HepG2 (cell line): Measurements from ENCODE around the gene CCBE1. TPM values are rescaled to one million over a fixed set of nuclear protein-coding genes. Genes with fewer than 3 reads are reported as not detected.

Source experiments
- ATAC-seq: fragments of 200-7000 bp; cut with Tn5 transposase; 3 replicates; pipeline ENCODE4 v1.9.1; 2020; ENCODE audit warnings: mild to moderate bottlenecking, moderate library complexity
- BruUV-seq: library from RNA; stranded (reverse); fragments of 400-500 nt; replicated peaks from 2 replicates; lab custom pipeline; 2021; lab: Mats Ljungman, UMichigan
- CTCF ChIA-PET: fragments of 300-600 bp; formaldehyde crosslinking; extraction: SDS; loops from one replicate; lab custom pipeline; 2021; ENCODE audit warnings: low total read pairs, inconsistent platforms, low intra/inter-chr PET ratio; lab: Yijun Ruan, JAX
- POLR2A ChIA-PET: fragments of 350-600 bp; sonication (Branson Sonifier 250); formaldehyde crosslinking; loops from one replicate; lab custom pipeline; 2020; ENCODE audit warnings: antibody characterized with exemption, inconsistent platforms; lab: Yijun Ruan, JAX
- DNase-seq: peaks from one replicate; pipeline ENCODE4 v3.0.0-alpha.2; 2015; ENCODE audit warnings: low spot score
- FAIRE-seq: peaks from 3 replicates; lab custom pipeline; 2011; peaks lifted over from hg19 to GRCh38; lab: Jason Lieb, UNC
- H2AFZ ChIP-seq: one replicate; pipeline ENCODE4 v1.6.1; 2011; ENCODE audit warnings: low read length, inconsistent platforms
- H3K27ac ChIP-seq: fragments of 300-600 bp; 3 replicates; pipeline ENCODE4 v1.8.0; 2011; ENCODE audit warnings: mixed run types, mild to moderate bottlenecking, mixed read lengths, low read length, inconsistent platforms; ENCODE audit not compliant: insufficient read depth; ENCODE audit errors: extremely low read length
- H3K27me3 ChIP-seq, 2 experiments: fragments of 200-600 bp in 1 of 2; 2 replicates in 1 of 2; 3 replicates in 1 of 2; pipeline versions ENCODE4 v1.6.0 to v1.8.0; 2011; ENCODE audit warnings: low read length in 2 of 2, mild to moderate bottlenecking in 2 of 2, moderate library complexity in 2 of 2, inconsistent platforms in 1 of 2; ENCODE audit not compliant: insufficient read depth in 2 of 2, control insufficient read depth in 1 of 2
- H3K36me3 ChIP-seq, 2 experiments: fragments of 200-600 bp in 1 of 2; replicated peaks in 1 of 2; 2 replicates in 1 of 2; 3 replicates in 1 of 2; pipeline versions ENCODE4 v1.5.1 to v1.8.0; 2011; ENCODE audit warnings: low read length in 2 of 2, inconsistent platforms in 1 of 2; ENCODE audit not compliant: insufficient read depth in 2 of 2, control insufficient read depth in 1 of 2
- H3K4me1 ChIP-seq: 2 replicates; pipeline ENCODE4 v1.5.1; 2012; ENCODE audit warnings: low read length, inconsistent platforms; ENCODE audit not compliant: insufficient read depth
- H3K4me2 ChIP-seq: 2 replicates; pipeline ENCODE4 v1.6.0; 2011; ENCODE audit warnings: low read depth, low read length, inconsistent platforms
- H3K4me3 ChIP-seq, 3 experiments: fragments of 200-600 bp in 1 of 3; sonication (generic), shearing (Covaris generic) in 1 of 3; replicated peaks in 1 of 3; 2 replicates each; pipeline ENCODE4 v1.5.1; 2011 to 2016; ENCODE audit warnings: low read length in 3 of 3, inconsistent platforms in 2 of 3, low read depth in 2 of 3, mild to moderate bottlenecking in 2 of 3, control low read depth in 1 of 3, mixed read lengths in 1 of 3; ENCODE audit not compliant: insufficient read depth in 1 of 3
- H3K79me2 ChIP-seq: one replicate; pipeline ENCODE4 v1.6.1; 2011; ENCODE audit warnings: low read length, inconsistent platforms; ENCODE audit not compliant: insufficient read depth
- H3K9ac ChIP-seq: 2 replicates; pipeline ENCODE4 v1.6.0; 2011; ENCODE audit warnings: mild to moderate bottlenecking, low read depth, low read length, inconsistent platforms; ENCODE audit not compliant: insufficient read depth
- H3K9me3 ChIP-seq: 2 replicates; pipeline ENCODE4 v1.5.1; 2012; ENCODE audit warnings: mild to moderate bottlenecking, low read length
- H4K20me1 ChIP-seq: 2 replicates; pipeline ENCODE4 v1.6.0; 2011; ENCODE audit warnings: inconsistent platforms, mild to moderate bottlenecking, low read length, moderate library complexity; ENCODE audit not compliant: insufficient read depth
- AKAP8 ChIP-seq: sonication (generic); formaldehyde crosslinking; IDR thresholded peaks from 2 replicates; pipeline ENCODE4 v1.5.1; 2020; ENCODE audit warnings: mild to moderate bottlenecking, missing genetic modification reagents
- FLYWCH1 ChIP-seq: sonication (generic); formaldehyde crosslinking; IDR thresholded peaks from 2 replicates; pipeline ENCODE4 v1.8.1; 2023; ENCODE audit warnings: mild to moderate bottlenecking, missing genetic modification reagents
- GTF2F1 ChIP-seq: fragments of 150-350 bp; IDR thresholded peaks from 2 replicates; pipeline ENCODE4 v1.6.1; 2014; ENCODE audit warnings: low read length
- NFE2L2 ChIP-seq: fragments of 150-350 bp; IDR thresholded peaks from 2 replicates; pipeline ENCODE4 v1.6.1; 2014; ENCODE audit warnings: low read length
- RFXAP ChIP-seq: sonication (generic); formaldehyde crosslinking; IDR thresholded peaks from 2 replicates; pipeline ENCODE4 v1.4.0; 2020; ENCODE audit warnings: missing genetic modification reagents, borderline replicate concordance
- SKI ChIP-seq: fragments of 450-650 bp; IDR thresholded peaks from one replicate; pipeline ENCODE4 v1.6.1; 2018; ENCODE audit warnings: mild to moderate bottlenecking; ENCODE audit not compliant: partially characterized antibody
- STAT5B ChIP-seq: sonication (generic); formaldehyde crosslinking; IDR thresholded peaks from 2 replicates; pipeline ENCODE4 v1.4.0; 2020; ENCODE audit warnings: missing genetic modification reagents
- SUZ12 ChIP-seq: fragments of 150-350 bp; IDR thresholded peaks from 2 replicates; pipeline ENCODE4 v1.6.1; 2014; ENCODE audit warnings: low read depth, low read length
- TARDBP ChIP-seq: sonication (generic); formaldehyde crosslinking; IDR thresholded peaks from 2 replicates; pipeline ENCODE4 v1.8.0; 2022; ENCODE audit warnings: mild to moderate bottlenecking, missing genetic modification reagents
- TCF7 ChIP-seq: sonication (generic); IDR thresholded peaks from 2 replicates; pipeline ENCODE4 v1.6.1; 2016; ENCODE audit warnings: antibody characterized with exemption, low read depth
- ZBTB42 ChIP-seq: sonication (generic); formaldehyde crosslinking; IDR thresholded peaks from 2 replicates; pipeline ENCODE4 v1.5.0; 2020; ENCODE audit warnings: mild to moderate bottlenecking, missing genetic modification reagents
- ZNF205 ChIP-seq: IDR thresholded peaks from 2 replicates; pipeline ENCODE4 v1.6.1; 2018; ENCODE audit warnings: missing biosample characterization, missing genetic modification reagents
- WGBS: methylation state at CpG from one replicate; pipeline ENCODE4 v1.1.6; 2017; ENCODE audit warnings: low lambda C conversion rate; 5-methylcytosine and 5-hydroxymethylcytosine counted together
- in situ Hi-C: cut with HindIII; loops from 2 replicates; pipeline ENCODE4 v1.10.0; 2017; ENCODE audit warnings: low pct_unique_long_range_greater_than_20kb; ENCODE audit not compliant: extremely low pct_ligation_motif_present
- intact Hi-C: fragments of 100-400 bp; cut with micrococcal nuclease; formaldehyde crosslinking; loops from one replicate; pipeline ENCODE4 v1.10.0; 2022; ENCODE audit not compliant: unreplicated experiment
- polyA plus RNA-seq, 8 experiments: library from polyadenylated mRNA; depleted of rRNA in 3 of 8; stranded (reverse) in 7 of 8; unstranded in 1 of 8; fragments of >200 nt; fragmentation: Illumina TruSeq in 4 of 8; extraction: Trizol in 4 of 8; gene quantifications; 2 replicates each; pipeline versions ENCODE4 v1.2.1 to v1.2.3, GENCODE V29; 2011 to 2016; ENCODE audit warnings: low read depth in 4 of 8, missing spikeins in 1 of 8, mixed read lengths in 1 of 8; ENCODE audit not compliant: insufficient read depth in 1 of 8
- total RNA-seq, 5 experiments: library from RNA; depleted of rRNA; stranded (reverse); fragments of >200 nt; fragmentation: Illumina TruSeq; extraction: Trizol; gene quantifications; 2 replicates each; pipeline ENCODE4 v1.2.3, GENCODE V29; 2016; ENCODE audit warnings: low read depth in 1 of 5

CCBE1 gene
- total and polyA plus RNA-seq, 2 of the 13 experiments (the other 11 are each of a cell fraction or from before 2014, with no cell fraction given): not detected

- Histone ChIP-seq H3K27me3 (0 out of 5 replicates have a peak, but pooled peaks cover 0 to 1% of the 10 kb centered on the region in 2 experiments), H3K4me3 (no peak overlapping the region), H3K79me2 (no peaks in the 10 kb centered on the region), H3K36me3 (no peaks in the 10 kb centered on the region), H3K9ac (no peak overlapping the region), H3K27ac (no peak overlapping the region), H3K4me1 (no peaks in the 10 kb centered on the region), H2AFZ (no peak overlapping the region), H3K4me2 (no peak overlapping the region), H4K20me1 (no peaks in the 10 kb centered on the region)
- DNase-seq (no peak), FAIRE-seq (no peak), ATAC-seq (no peak)
- in situ Hi-C loops (no loop called here), intact Hi-C loops (no loop called here)
- no TSS peak for BruUV-seq
- CTCF ChIA-PET: no interaction called here
- POLR2A ChIA-PET: no interaction called here
- no CpG with 5 or more reads among the region's 2 CpGs for WGBS
- TF ChIP-seq ZNF205 (CRISPR knock-in tag) (no peak), GTF2F1 (no peak), RFXAP (CRISPR knock-in tag) (no peak), NFE2L2 (no peak), TCF7 (no peak), ZBTB42 (CRISPR knock-in tag) (no peak), SUZ12 (no peak), SKI (no peak), TARDBP (no peak), STAT5B (CRISPR knock-in tag) (no peak), AKAP8 (CRISPR knock-in tag) (no peak)
- TF ChIP-seq, all 625 proteins: peak for 0
- H3K9me3 ChIP-seq: no peaks in the 10 kb centered on the region; the same call in 1 of the 2 replicates
These were observed 38.8 kb upstream of the CCBE1 start for GRCh38 chr18:59736061-59736460.

- Histone ChIP-seq H3K27ac (no peak overlapping the region), H3K4me2 (no peak overlapping the region), H4K20me1 (no peaks in the 10 kb centered on the region), H3K9ac (no peak overlapping the region), H3K4me3 (no peak overlapping the region), H3K4me1 (no peaks in the 10 kb centered on the region), H3K36me3 (no peaks in the 10 kb centered on the region), H3K9me3 (no peaks in the 10 kb centered on the region; the same call in 1 of the 2 replicates), H3K79me2 (no peaks in the 10 kb centered on the region), H3K27me3 (0 out of 5 replicates have a peak, but pooled peaks cover 0 to 1% of the 10 kb centered on the region in 2 experiments), H2AFZ (no peak overlapping the region)
- 66% methylated on average over 2 of the region's 2 CpGs for WGBS
- CTCF ChIA-PET: no interaction called here
- intact Hi-C loops (no loop called here), in situ Hi-C loops (no loop called here)
- DNase-seq: no peak
- FAIRE-seq: no peak
- BruUV-seq: no TSS peak
- POLR2A ChIA-PET: no interaction called here
- no peak for ATAC-seq
- no peak for TF ChIP-seq FLYWCH1 (CRISPR knock-in tag)
These were observed 38.1 kb upstream of the CCBE1 start for GRCh38 chr18:59735269-59735860.
